ENCODE measurements around the gene IP6K2. TPM values are rescaled to one million over a fixed set of nuclear protein-coding genes. Genes with fewer than 3 reads are reported as not detected.

The IP6K2 gene
- total and polyA plus RNA-seq, 2 of the 13 experiments (the other 11 are each of a cell fraction or from before 2014, with no cell fraction given), result 85.5 to 112 TPM

DNA sequence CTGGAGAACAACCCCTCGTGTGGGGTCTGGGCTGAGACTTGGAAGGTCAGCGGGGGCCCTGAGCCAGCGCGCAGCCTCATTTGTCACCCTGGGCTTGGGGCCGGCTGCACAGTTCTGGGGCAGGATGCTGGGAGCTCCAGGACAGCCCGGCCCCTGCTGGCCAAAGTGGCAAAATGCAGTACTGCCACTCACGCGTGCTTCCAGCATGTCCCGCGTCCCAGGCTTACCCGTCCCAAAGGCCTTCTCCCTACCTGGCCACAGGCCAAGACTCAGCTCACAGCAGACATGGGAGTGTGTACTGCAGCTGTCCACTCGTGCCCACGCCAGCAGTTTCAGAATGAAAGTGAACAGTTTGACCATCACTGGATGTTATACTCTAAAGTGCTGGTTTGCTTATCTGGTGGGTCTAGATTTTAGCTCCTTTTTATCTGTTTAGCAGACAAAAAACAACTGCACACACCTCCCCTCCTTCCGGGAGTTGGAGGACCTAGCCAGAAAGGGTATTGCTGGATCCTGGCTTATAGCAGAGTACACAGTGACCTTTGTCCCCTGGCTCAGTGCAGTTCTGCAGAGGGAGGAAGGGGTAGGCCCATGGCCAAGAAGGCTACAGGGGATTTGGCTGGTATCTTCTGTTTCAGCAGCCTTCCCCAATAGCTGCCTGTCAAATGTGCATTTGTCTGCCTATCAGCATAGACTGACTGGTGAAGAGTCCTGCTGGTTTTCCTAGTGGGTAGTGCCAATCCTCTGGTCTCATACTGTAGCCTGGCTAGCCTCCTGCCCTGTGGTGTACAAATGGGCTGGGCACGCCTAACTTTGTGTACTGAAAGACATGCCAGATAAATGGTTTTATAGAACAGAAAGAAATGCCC, 23.2 kb upstream of the IP6K2 start (continued):
- TF ChIP-seq, protein P1, sequence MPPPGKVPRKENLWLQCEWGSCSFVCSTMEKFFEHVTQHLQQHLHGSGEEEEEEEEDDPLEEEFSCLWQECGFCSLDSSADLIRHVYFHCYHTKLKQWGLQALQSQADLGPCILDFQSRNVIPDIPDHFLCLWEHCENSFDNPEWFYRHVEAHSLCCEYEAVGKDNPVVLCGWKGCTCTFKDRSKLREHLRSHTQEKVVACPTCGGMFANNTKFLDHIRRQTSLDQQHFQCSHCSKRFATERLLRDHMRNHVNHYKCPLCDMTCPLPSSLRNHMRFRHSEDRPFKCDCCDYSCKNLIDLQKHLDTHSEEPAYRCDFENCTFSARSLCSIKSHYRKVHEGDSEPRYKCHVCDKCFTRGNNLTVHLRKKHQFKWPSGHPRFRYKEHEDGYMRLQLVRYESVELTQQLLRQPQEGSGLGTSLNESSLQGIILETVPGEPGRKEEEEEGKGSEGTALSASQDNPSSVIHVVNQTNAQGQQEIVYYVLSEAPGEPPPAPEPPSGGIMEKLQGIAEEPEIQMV (CRISPR knock-in tag; IDR thresholded peaks at IDR 0.05; ENCODE audit: low read depth), result 0 out of 2 replicates have a peak, but pooled peaks have one; percentile 9
- TF ChIP-seq HOXD1 (CRISPR knock-in tag; IDR thresholded peaks at IDR 0.05), result peak; percentile 59; the same call in 1 of the 2 replicates
- TF ChIP-seq, protein P2, sequence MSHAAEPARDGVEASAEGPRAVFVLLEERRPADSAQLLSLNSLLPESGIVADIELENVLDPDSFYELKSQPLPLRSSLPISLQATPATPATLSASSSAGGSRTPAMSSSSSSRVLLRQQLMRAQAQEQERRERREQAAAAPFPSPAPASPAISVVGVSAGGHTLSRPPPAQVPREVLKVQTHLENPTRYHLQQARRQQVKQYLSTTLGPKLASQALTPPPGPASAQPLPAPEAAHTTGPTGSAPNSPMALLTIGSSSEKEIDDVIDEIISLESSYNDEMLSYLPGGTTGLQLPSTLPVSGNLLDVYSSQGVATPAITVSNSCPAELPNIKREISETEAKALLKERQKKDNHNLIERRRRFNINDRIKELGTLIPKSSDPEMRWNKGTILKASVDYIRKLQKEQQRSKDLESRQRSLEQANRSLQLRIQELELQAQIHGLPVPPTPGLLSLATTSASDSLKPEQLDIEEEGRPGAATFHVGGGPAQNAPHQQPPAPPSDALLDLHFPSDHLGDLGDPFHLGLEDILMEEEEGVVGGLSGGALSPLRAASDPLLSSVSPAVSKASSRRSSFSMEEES (CRISPR knock-in tag; IDR thresholded peaks at IDR 0.05), result 0 out of 2 replicates have a peak, but pooled peaks have one; percentile 40
- TF ChIP-seq, protein P3, sequence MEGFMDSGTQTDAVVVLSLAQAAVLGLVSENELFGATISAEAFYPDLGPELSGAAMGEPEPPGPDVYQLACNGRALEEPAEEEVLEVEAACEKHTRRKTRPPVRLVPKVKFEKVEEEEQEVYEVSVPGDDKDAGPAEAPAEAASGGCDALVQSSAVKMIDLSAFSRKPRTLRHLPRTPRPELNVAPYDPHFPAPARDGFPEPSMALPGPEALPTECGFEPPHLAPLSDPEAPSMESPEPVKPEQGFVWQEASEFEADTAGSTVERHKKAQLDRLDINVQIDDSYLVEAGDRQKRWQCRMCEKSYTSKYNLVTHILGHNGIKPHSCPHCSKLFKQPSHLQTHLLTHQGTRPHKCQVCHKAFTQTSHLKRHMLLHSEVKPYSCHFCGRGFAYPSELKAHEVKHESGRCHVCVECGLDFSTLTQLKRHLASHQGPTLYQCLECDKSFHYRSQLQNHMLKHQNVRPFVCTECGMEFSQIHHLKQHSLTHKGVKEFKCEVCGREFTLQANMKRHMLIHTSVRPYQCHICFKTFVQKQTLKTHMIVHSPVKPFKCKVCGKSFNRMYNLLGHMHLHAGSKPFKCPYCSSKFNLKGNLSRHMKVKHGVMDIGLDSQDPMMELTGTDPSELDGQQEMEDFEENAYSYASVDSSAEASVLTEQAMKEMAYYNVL (CRISPR knock-in tag; IDR thresholded peaks at IDR 0.05; ENCODE audit: borderline replicate concordance), result peak; percentile 10; the same call in 1 of the 2 replicates
- TF ChIP-seq REPIN1 (CRISPR knock-in tag; IDR thresholded peaks at IDR 0.05; ENCODE audit: borderline replicate concordance, low read depth), result peak; percentile 68
- TF ChIP-seq ZNF577 (CRISPR knock-in tag; IDR thresholded peaks at IDR 0.05; ENCODE audit: borderline replicate concordance, low read depth), result no peak
- TF ChIP-seq MED8 (CRISPR knock-in tag; IDR thresholded peaks at IDR 0.05; ENCODE audit: insufficient replicate concordance), result peak; percentile 69
- TF ChIP-seq ZBTB1 (CRISPR knock-in tag; IDR thresholded peaks at IDR 0.05; ENCODE audit: borderline replicate concordance), result no peak
- no peak for TF ChIP-seq CBX2 (IDR thresholded peaks at IDR 0.05; ENCODE audit: low read depth, low read length)
- no peak for TF ChIP-seq CBX2 (CRISPR knock-in tag; IDR thresholded peaks at IDR 0.05; ENCODE audit: low read depth)
- TF ChIP-seq, protein P4, sequence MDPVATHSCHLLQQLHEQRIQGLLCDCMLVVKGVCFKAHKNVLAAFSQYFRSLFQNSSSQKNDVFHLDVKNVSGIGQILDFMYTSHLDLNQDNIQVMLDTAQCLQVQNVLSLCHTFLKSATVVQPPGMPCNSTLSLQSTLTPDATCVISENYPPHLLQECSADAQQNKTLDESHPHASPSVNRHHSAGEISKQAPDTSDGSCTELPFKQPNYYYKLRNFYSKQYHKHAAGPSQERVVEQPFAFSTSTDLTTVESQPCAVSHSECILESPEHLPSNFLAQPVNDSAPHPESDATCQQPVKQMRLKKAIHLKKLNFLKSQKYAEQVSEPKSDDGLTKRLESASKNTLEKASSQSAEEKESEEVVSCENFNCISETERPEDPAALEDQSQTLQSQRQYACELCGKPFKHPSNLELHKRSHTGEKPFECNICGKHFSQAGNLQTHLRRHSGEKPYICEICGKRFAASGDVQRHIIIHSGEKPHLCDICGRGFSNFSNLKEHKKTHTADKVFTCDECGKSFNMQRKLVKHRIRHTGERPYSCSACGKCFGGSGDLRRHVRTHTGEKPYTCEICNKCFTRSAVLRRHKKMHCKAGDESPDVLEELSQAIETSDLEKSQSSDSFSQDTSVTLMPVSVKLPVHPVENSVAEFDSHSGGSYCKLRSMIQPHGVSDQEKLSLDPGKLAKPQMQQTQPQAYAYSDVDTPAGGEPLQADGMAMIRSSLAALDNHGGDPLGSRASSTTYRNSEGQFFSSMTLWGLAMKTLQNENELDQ (CRISPR knock-in tag; IDR thresholded peaks at IDR 0.05; ENCODE audit: borderline replicate concordance), result no peak
- no peak for TF ChIP-seq SRF (IDR thresholded peaks at IDR 0.05; ENCODE audit: low read depth, low read length)
- TF ChIP-seq, protein P5, sequence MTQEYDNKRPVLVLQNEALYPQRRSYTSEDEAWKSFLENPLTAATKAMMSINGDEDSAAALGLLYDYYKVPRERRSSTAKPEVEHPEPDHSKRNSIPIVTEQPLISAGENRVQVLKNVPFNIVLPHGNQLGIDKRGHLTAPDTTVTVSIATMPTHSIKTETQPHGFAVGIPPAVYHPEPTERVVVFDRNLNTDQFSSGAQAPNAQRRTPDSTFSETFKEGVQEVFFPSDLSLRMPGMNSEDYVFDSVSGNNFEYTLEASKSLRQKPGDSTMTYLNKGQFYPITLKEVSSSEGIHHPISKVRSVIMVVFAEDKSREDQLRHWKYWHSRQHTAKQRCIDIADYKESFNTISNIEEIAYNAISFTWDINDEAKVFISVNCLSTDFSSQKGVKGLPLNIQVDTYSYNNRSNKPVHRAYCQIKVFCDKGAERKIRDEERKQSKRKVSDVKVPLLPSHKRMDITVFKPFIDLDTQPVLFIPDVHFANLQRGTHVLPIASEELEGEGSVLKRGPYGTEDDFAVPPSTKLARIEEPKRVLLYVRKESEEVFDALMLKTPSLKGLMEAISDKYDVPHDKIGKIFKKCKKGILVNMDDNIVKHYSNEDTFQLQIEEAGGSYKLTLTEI (CRISPR knock-in tag; conservative IDR thresholded peaks at IDR 0.05), result no peak
- TF ChIP-seq ZFP1 (CRISPR knock-in tag; IDR thresholded peaks at IDR 0.05), result peak; percentile 66; the same call in 1 of the 2 replicates
- no peak for TF ChIP-seq STAT5B (CRISPR knock-in tag; IDR thresholded peaks at IDR 0.05)
- no peak for TF ChIP-seq NONO (IDR thresholded peaks at IDR 0.05)
- peak; percentile 72 for TF ChIP-seq NONO (CRISPR knock-in tag; conservative IDR thresholded peaks at IDR 0.05)
- peak; percentile 36; the same call in 1 of the 2 replicates for TF ChIP-seq BRD4 (CRISPR knock-in tag; IDR thresholded peaks at IDR 0.05)
- peak; percentile 36; the same call in 1 of the 2 replicates for TF ChIP-seq ZNF292 (CRISPR knock-in tag; IDR thresholded peaks at IDR 0.05; ENCODE audit: borderline replicate concordance, low read depth)

Data from HepG2 (cell line).